Prostate gland (tissue), 2 donors: Measurements from ENCODE around the gene ANGEL1. TPM values are rescaled to one million over a fixed set of nuclear protein-coding genes. Genes with fewer than 3 reads are reported as not detected.
A peak's percentile ranks its signal among the peaks of the same experiment; 100 is the strongest.

Experiments used
- DNase-seq: peaks from one replicate; pipeline ENCODE4 v3.0.0-alpha.2; 2019; ENCODE audit warnings: low spot score
- H3K27ac ChIP-seq, 2 donors: fragments of 200-600 bp; sonication (generic); 2 replicates each; pipeline ENCODE4 v1.5.1; 2017 to 2019
- H3K27me3 ChIP-seq: fragments of 200-600 bp; sonication (generic); replicated peaks from 2 replicates; pipeline ENCODE4 v1.5.1; 2019; ENCODE audit not compliant: insufficient read depth
- H3K36me3 ChIP-seq, 2 donors: fragments of 200-600 bp; sonication (generic); 1 replicate in 1 of 2; 2 replicates in 1 of 2; pipeline versions ENCODE4 v1.5.1 to v1.8.1; 2017 to 2019
- H3K4me1 ChIP-seq: fragments of 200-600 bp; sonication (generic); replicated peaks from 2 replicates; pipeline ENCODE4 v1.5.1; 2019
- H3K4me3 ChIP-seq, 2 donors: fragments of 200-600 bp; sonication (generic); 2 replicates each; pipeline ENCODE4 v1.5.1; 2017 to 2019
- H3K9me3 ChIP-seq: fragments of 200-600 bp; sonication (generic); 2 replicates; pipeline ENCODE4 v1.5.1; 2017
- POLR2A ChIP-seq: fragments of 450-650 bp; IDR thresholded peaks from one replicate; pipeline ENCODE4 v1.6.1; 2016; ENCODE audit warnings: antibody characterized with exemption, mild to moderate bottlenecking
- POLR2AphosphoS5 ChIP-seq: sonication (generic); formaldehyde crosslinking; IDR thresholded peaks from one replicate; pipeline ENCODE4 v1.6.1; 2017; ENCODE audit warnings: antibody characterized with exemption
- WGBS: methylation state at CpG from one replicate; pipeline ENCODE4 v1.1.5; 2018; 5-methylcytosine and 5-hydroxymethylcytosine counted together
- intact Hi-C: fragments of 100-400 bp; cut with DNase I; formaldehyde crosslinking; loops from one replicate; pipeline ENCODE4 v1.14.2; 2022
- total RNA-seq, 2 donors: library from RNA; depleted of rRNA; stranded (reverse); fragments of >200 nt; gene quantifications; one replicate each; pipeline ENCODE4 v1.1.0, GENCODE V29; 2016
- TF ChIP-seq, protein P1 (sequence below), 4 experiments: fragments of 200-600 bp in 2 of 4; fragments of 450-650 bp in 2 of 4; sonication (generic) in 2 of 4; IDR thresholded peaks; 1 replicate in 3 of 4; 2 replicates in 1 of 4; pipeline ENCODE4 v1.5.1; 2016 to 2019; ENCODE audit warnings: antibody characterized with exemption in 4 of 4, mild to moderate bottlenecking in 2 of 4, moderate library complexity in 2 of 4

The ANGEL1 gene
- total RNA-seq, 2 donors from 2014 or later, result 10.3 to 58.8 TPM

GRCh38 chr14:76793956-76794355 is 18.7 kb downstream of the ANGEL1 start:
- 96% methylated on average over 5 of the region's 5 CpGs for WGBS
- Histone ChIP-seq H3K27ac (no peak overlapping the region), H3K4me1 (no peaks in the 10 kb centered on the region), H3K27me3 (no peaks in the 10 kb centered on the region), H3K9me3 (no peaks in the 10 kb centered on the region), H3K4me3 (no peak overlapping the region), H3K36me3 (peaks cover 5 to 6% of the 10 kb centered on the region in 2 donors)
- intact Hi-C loops, result no loop called here
- DNase-seq, result no peak
- TF ChIP-seq, protein P1, sequence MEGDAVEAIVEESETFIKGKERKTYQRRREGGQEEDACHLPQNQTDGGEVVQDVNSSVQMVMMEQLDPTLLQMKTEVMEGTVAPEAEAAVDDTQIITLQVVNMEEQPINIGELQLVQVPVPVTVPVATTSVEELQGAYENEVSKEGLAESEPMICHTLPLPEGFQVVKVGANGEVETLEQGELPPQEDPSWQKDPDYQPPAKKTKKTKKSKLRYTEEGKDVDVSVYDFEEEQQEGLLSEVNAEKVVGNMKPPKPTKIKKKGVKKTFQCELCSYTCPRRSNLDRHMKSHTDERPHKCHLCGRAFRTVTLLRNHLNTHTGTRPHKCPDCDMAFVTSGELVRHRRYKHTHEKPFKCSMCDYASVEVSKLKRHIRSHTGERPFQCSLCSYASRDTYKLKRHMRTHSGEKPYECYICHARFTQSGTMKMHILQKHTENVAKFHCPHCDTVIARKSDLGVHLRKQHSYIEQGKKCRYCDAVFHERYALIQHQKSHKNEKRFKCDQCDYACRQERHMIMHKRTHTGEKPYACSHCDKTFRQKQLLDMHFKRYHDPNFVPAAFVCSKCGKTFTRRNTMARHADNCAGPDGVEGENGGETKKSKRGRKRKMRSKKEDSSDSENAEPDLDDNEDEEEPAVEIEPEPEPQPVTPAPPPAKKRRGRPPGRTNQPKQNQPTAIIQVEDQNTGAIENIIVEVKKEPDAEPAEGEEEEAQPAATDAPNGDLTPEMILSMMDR (IDR thresholded peaks at IDR 0.05), result no peak
- TF ChIP-seq POLR2AphosphoS5 (no peak), POLR2A (no peak)

- WGBS, result 86% methylated on average over 4 of the region's 4 CpGs
These were observed 19.4 kb downstream of the ANGEL1 start for GRCh38 chr14:76793324-76793723.

DNA sequence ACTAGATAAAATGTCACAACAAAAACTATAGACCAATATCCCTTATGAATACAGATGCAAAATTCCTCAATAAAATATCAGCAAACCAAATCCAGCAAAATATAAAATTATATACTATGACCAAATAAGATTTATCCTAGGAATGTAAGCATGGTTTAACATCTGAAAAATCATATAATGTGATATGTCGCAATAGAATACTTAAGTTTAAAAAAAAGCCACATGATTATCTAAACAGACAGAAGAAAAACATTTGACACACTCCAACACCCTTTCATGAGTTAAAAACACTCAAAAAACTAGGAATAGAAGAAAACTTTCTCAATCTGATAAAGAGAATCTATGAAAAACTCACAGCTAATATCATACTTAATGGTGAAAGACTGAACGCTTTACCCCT is 20.3 kb downstream of the ANGEL1 start:
- peaks cover 6 to 8% of the 10 kb centered on the region in 2 donors for H3K36me3 ChIP-seq
- no peak overlapping the region for H3K4me3 ChIP-seq
- no peaks in the 10 kb centered on the region for H3K27me3 ChIP-seq
- no peak for DNase-seq
- H3K27ac ChIP-seq, result no peak overlapping the region
- WGBS, result 97% methylated on average over 2 of the region's 2 CpGs
- H3K4me1 ChIP-seq, result no peaks in the 10 kb centered on the region
- intact Hi-C loops, result no loop called here
- TF ChIP-seq POLR2A, result no peak
- TF ChIP-seq POLR2AphosphoS5, result no peak
- TF ChIP-seq, protein P1 (IDR thresholded peaks at IDR 0.05), result no peak
- H3K9me3 ChIP-seq, result no peaks in the 10 kb centered on the region

More at GRCh38 chr14:76793324-76793723, 19.4 kb downstream of the ANGEL1 start:
- intact Hi-C loops, result no loop called here
- H3K4me3 ChIP-seq, result no peak overlapping the region
- H3K36me3 ChIP-seq, result peaks cover 5 to 6% of the 10 kb centered on the region in 2 donors
- H3K27me3 ChIP-seq, result no peaks in the 10 kb centered on the region
- H3K4me1 ChIP-seq, result no peaks in the 10 kb centered on the region
- no peak overlapping the region for H3K27ac ChIP-seq
- TF ChIP-seq POLR2AphosphoS5, result no peak
- no peak for TF ChIP-seq POLR2A
- TF ChIP-seq, protein P1 (IDR thresholded peaks at IDR 0.05), result no peak
- no peak for DNase-seq
- no peaks in the 10 kb centered on the region for H3K9me3 ChIP-seq

- H3K9me3 ChIP-seq, result no peaks in the 10 kb centered on the region
These were observed 26.1 kb downstream of the ANGEL1 start for GRCh38 chr14:76786601-76787000.

GRCh38 chr14:76784881-76785280 is 27.8 kb downstream of the ANGEL1 start:
- intact Hi-C loops, result loop anchor here (5.0 kb wide), 1 partner anchor 73 kb away; no protein-coding TSS in a partner anchor
- Histone ChIP-seq H3K4me1 (no peaks in the 10 kb centered on the region), H3K27ac (no peak overlapping the region), H3K36me3 (peaks cover 0 to 6% of the 10 kb centered on the region in 2 donors), H3K4me3 (no peak overlapping the region), H3K9me3 (no peaks in the 10 kb centered on the region), H3K27me3 (no peaks in the 10 kb centered on the region)
- WGBS, result 49% methylated on average over 2 of the region's 2 CpGs
- TF ChIP-seq POLR2AphosphoS5 (no peak), POLR2A (no peak)
- TF ChIP-seq, protein P1 (IDR thresholded peaks at IDR 0.05), result peak in 3 of 4 experiments; percentile 41 to 68 (median 51)
- DNase-seq, result no peak

More at GRCh38 chr14:76786601-76787000, 26.1 kb downstream of the ANGEL1 start:
- no peaks in the 10 kb centered on the region for H3K27me3 ChIP-seq
- DNase-seq, result no peak
- 89% methylated on average over 2 of the region's 2 CpGs for WGBS
- H3K36me3 ChIP-seq, result peaks cover 6% of the 10 kb centered on the region in 2 donors
- no peak for TF ChIP-seq POLR2A
- TF ChIP-seq POLR2AphosphoS5, result no peak
- TF ChIP-seq, protein P1 (IDR thresholded peaks at IDR 0.05), result no peak
- intact Hi-C loops, result no loop called here
- H3K4me3 ChIP-seq, result no peak overlapping the region
- H3K27ac ChIP-seq, result no peak overlapping the region
- H3K4me1 ChIP-seq, result no peaks in the 10 kb centered on the region
